H1 (cell line): ENCODE measurements around the gene NRXN3.

Source experiments
- CBX5 ChIP-seq: fragments of 300-800, 300-1000 bp; sonication (generic); IDR thresholded peaks from 2 replicates; pipeline ENCODE4 v1.7.1; 2016; ENCODE audit warnings: antibody characterized with exemption, low read length, low read depth
- CTCF ChIP-seq, 3 experiments: IDR thresholded peaks; 1 replicate in 2 of 3; 2 replicates in 1 of 3; pipeline versions ENCODE4 v1.5.1 to v1.6.1; 2011; ENCODE audit warnings: low read length in 3 of 3, mild to moderate bottlenecking in 3 of 3, inconsistent platforms in 2 of 3, low read depth in 1 of 3, moderate library complexity in 1 of 3; ENCODE audit not compliant: insufficient read depth in 1 of 3; ENCODE audit errors: control extremely low read depth in 1 of 3
- JUN ChIP-seq: IDR thresholded peaks from 2 replicates; pipeline ENCODE4 v1.6.1; 2011; ENCODE audit warnings: low read depth, mild to moderate bottlenecking, improper control_type of control experiment, low read length
- ZNF274 ChIP-seq: IDR thresholded peaks from 2 replicates; pipeline ENCODE4 v1.7.0; 2012; ENCODE audit warnings: low read length, borderline replicate concordance; ENCODE audit errors: extremely low read depth

GRCh38 chr14:79083356-79083755 lies 913.2 kb downstream of the NRXN3 start:
- TF ChIP-seq CBX5 (no peak), JUN (no peak), CTCF (IDR thresholded peaks at IDR 0.05; ENCODE audit: control extremely low read depth in 1 of 3, insufficient read depth in 1 of 3, low read depth in 1 of 3, low read length in 3 of 3) (no peak), ZNF274 (no peak)
